Stimulated activated CD8-positive, alpha-beta memory T cell treated with anti-CD3 and anti-CD28 coated beads, Interleukin-2, amount 100 ng/mL, for 1 hour (primary cell): ENCODE measurements around the gene GPSM3.
"Not testable (repeated sequence)": the region's sequence is repeated elsewhere in the genome, so short reads cannot be mapped to it uniquely, and the experiment has no call there.

Source experiments
- DNase-seq, 2 donors: peaks; one replicate each; pipeline ENCODE4 v3.0.0-alpha.2; 2020; ENCODE audit warnings: low read depth in 2 of 2

GPSM3 gene

GRCh38 chr6:32203426-32204267, 11.2 kb upstream of the GPSM3 start:
- no peak for DNase-seq

GRCh38 chr6:32202186-32202585, 9.7 kb upstream of the GPSM3 start:
- no peak for DNase-seq

GRCh38 chr6:32200711-32201475, 8.4 kb upstream of the GPSM3 start:
- no peak for DNase-seq

- DNase-seq = no peak
Measured at GRCh38 chr6:32198866-32199265, 6.4 kb upstream of the GPSM3 start.

- DNase-seq = no peak
Measured at GRCh38 chr6:32198345-32198696, 5.9 kb upstream of the GPSM3 start.

- no peak for DNase-seq
Measured at GRCh38 chr6:32196682-32197616, 4.5 kb upstream of the GPSM3 start.

GRCh38 chr6:32195902-32196681, 3.6 kb upstream of the GPSM3 start:
- peak; percentile 27 to 39 for DNase-seq

GRCh38 chr6:32195652-32195901, 3.1 kb upstream of the GPSM3 start:
- DNase-seq = peak; percentile 100

- no peak for DNase-seq
Measured at GRCh38 chr6:32194825-32195651, 2.6 kb upstream of the GPSM3 start.

- no peak for DNase-seq
Measured at GRCh38 chr6:32194388-32194787, 1.9 kb upstream of the GPSM3 start.

- not testable (repeated sequence) for DNase-seq
Measured at GRCh38 chr6:32193096-32193495, 653 bp upstream of the GPSM3 start.

GRCh38 chr6:32191696-32192607, 491 bp downstream of the GPSM3 start:
- no peak for DNase-seq

GRCh38 chr6:32190911-32191677, 1.3 kb downstream of the GPSM3 start:
- DNase-seq = no peak

- peak; percentile 54 to 80 for DNase-seq
Measured at GRCh38 chr6:32190054-32190851, 2.2 kb downstream of the GPSM3 start, which contains the start of gene PBX2. Gene PBX2, minus strand, starts transcription at chr6:32190202. Its CDS starts 287 bp downstream, at chr6:32189915.

- no peak for DNase-seq
Measured at GRCh38 chr6:32189742-32190053, 2.7 kb downstream of the GPSM3 start.

GRCh38 chr6:32189069-32189741, 3.2 kb downstream of the GPSM3 start:
- DNase-seq = no peak

GRCh38 chr6:32188381-32189068, 3.9 kb downstream of the GPSM3 start:
- DNase-seq = no peak
